Measurements from ENCODE around the gene SEPTIN3.

DNA sequence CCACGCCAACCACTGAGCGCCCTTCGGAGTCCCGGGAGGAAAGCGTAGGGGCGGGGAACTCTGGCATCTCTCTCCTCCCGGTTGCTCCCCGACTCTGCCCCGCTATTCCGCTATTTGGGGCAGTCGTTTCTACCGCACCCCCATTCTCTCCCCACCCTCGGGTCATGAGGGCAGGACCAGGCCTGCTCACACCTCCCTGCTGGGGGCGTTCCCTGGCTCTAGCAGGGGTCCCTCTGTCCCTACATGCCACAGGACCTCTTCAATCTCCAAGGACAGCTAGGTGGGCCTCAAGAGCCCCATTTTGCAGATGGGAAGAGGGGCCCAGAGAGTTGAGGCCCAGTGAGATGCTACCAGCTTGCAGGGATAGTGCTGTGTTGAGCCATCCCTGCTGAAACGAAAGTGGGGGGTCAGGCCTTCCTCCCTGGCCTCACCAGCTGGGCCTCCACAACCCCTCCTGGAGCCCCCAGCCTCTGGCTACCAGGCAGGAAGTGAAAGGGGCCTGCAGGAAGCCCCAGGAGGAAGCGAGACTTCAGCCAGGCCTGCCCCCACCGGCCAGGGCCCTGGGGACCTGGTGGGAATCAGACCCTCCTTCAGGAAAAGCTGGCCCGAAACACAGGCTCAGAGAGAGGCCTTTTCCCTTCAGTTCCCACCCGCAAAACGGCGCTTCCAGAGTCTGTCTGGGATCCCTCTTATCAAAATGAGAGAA, 48.8 kb upstream of the SEPTIN3 start:
- TF ChIP-seq EZH2 (IDR thresholded peaks at IDR 0.05; ENCODE audit: low read length), result no peak
- TF ChIP-seq, protein P1, sequence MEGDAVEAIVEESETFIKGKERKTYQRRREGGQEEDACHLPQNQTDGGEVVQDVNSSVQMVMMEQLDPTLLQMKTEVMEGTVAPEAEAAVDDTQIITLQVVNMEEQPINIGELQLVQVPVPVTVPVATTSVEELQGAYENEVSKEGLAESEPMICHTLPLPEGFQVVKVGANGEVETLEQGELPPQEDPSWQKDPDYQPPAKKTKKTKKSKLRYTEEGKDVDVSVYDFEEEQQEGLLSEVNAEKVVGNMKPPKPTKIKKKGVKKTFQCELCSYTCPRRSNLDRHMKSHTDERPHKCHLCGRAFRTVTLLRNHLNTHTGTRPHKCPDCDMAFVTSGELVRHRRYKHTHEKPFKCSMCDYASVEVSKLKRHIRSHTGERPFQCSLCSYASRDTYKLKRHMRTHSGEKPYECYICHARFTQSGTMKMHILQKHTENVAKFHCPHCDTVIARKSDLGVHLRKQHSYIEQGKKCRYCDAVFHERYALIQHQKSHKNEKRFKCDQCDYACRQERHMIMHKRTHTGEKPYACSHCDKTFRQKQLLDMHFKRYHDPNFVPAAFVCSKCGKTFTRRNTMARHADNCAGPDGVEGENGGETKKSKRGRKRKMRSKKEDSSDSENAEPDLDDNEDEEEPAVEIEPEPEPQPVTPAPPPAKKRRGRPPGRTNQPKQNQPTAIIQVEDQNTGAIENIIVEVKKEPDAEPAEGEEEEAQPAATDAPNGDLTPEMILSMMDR (optimal IDR thresholded peaks at IDR 0.05 in 1 of 3, IDR thresholded peaks at IDR 0.05 in 1 of 3, conservative IDR thresholded peaks at IDR 0.05 in 1 of 3; ENCODE audit: extremely low read depth in 1 of 3, insufficient read depth in 2 of 3, low read length in 3 of 3), result no peak
